ENCODE data around the gene PTDSS2.

The PTDSS2 gene

DNA sequence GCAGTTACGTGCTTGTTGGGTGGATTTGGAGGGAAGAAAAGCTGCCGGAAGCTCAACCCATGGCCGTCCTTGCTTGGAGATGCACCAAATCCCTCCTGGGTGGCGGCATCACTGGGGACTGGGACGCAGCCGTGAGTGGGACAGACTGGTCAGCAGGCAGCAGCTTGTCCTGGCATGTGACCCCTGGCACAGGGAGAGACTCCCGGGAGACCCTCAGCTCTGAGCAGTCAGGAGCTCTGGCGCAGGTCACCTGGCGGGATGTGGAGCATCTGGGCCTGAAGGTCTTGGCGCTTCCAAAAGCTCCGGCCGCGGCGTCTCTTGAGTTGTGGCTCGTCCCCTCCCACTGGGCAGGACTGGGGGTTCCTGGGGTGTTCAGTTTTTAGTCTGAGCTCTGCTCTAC lies 26.3 kb downstream of the PTDSS2 start:
- no peaks in the 10 kb centered on the region for H3K9me3 Mint-ChIP-seq
- no peak overlapping the region for H3K4me3 Mint-ChIP-seq
- H3K27me3 Mint-ChIP-seq = no peaks in the 10 kb centered on the region
- no peaks in the 10 kb centered on the region for H3K4me1 Mint-ChIP-seq
- H3K27ac Mint-ChIP-seq = peak overlapping the region in 1 of 2 donors; percentile 6
- ATAC-seq = no peak
- no peak for DNase-seq

DNA sequence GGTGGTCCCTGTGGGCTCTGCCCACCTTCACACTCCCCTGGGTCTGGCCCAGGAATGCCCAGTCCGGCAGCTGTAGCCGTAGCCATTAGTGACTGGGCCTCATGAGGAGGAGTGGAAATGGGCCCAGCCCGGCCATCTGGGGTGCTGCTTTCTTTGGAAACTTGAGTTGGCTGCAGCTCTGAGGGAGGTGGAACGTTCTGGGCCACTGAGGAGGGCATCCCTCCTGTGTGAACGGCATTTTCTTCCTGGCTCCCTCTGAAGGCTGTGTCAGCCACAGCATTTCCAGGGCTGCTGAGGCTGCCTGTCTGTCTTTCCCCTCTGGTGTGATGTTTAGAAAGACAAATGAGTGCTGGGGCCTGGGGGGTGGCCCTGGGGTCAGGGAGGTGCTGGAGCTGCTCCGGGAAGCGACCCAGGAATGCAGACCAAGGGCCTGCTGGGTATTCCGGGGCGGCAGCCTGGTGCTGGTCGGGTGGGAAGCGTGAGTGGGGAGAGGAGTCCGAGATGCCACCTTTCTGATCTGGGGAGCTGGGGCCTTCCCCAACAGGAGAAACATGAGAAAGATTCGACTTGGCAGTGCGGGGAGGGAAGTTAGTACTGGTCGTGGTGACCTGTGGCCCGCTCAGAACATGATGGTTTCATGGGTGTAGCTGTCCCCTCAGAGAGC lies 27.1 kb downstream of the PTDSS2 start:
- H3K27me3 Mint-ChIP-seq = no peaks in the 10 kb centered on the region
- no peak overlapping the region for H3K4me3 Mint-ChIP-seq
- DNase-seq (no peak), ATAC-seq (no peak)
- H3K4me1 Mint-ChIP-seq = no peaks in the 10 kb centered on the region
- no peak overlapping the region for H3K27ac Mint-ChIP-seq
- H3K9me3 Mint-ChIP-seq = no peaks in the 10 kb centered on the region

DNA sequence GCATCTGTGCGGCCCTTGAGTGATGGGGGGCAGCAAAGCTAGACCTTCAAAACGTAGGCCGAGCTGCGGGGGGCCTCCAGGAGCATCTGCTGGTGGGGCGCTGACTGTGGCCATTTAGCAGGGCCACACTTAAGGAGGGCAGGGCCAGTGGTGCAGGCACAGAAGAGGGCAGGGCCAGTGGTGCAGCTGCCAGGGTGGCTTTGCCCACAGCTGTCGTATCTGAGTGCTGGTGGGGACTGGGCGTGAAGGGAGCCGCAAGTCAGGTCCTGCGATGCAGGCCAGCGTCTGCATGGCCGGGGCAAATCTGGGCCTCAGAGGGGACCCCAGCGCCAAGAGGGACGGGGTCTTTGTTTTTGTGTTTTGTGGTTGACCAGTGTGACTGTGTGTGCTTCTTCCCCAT lies 29.2 kb downstream of the PTDSS2 start:
- Mint-ChIP-seq H3K27ac (no peak overlapping the region), H3K9me3 (no peaks in the 10 kb centered on the region), H3K4me3 (no peak overlapping the region), H3K4me1 (no peaks in the 10 kb centered on the region), H3K27me3 (no peaks in the 10 kb centered on the region)
- no peak for DNase-seq
- ATAC-seq = no peak

DNA sequence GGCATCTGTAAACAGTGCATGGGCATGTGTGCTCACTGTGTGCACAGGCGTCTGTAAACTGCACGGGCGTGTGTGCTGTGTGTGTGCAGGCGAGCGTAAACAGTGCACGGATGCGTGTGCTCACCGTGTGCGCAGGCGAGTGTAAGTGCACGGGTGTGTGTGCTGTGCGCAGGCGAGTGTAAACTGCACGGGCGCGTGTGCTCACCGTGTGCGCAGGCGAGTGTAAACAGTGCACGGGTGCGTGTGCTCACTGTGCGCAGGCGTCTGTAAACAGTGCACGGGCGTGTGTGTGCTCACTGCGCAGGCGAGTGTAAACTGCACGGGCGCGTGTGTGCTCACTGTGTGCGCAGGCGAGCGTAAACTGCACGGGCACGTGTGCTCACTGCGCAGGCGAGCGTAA lies 34.5 kb downstream of the PTDSS2 start:
- no peak for DNase-seq
- H3K27ac Mint-ChIP-seq = no peak overlapping the region
- H3K4me3 Mint-ChIP-seq = no peak overlapping the region
- no peaks in the 10 kb centered on the region for H3K27me3 Mint-ChIP-seq
- no peaks in the 10 kb centered on the region for H3K9me3 Mint-ChIP-seq
- no peaks in the 10 kb centered on the region for H3K4me1 Mint-ChIP-seq
- no peak for ATAC-seq

DNA sequence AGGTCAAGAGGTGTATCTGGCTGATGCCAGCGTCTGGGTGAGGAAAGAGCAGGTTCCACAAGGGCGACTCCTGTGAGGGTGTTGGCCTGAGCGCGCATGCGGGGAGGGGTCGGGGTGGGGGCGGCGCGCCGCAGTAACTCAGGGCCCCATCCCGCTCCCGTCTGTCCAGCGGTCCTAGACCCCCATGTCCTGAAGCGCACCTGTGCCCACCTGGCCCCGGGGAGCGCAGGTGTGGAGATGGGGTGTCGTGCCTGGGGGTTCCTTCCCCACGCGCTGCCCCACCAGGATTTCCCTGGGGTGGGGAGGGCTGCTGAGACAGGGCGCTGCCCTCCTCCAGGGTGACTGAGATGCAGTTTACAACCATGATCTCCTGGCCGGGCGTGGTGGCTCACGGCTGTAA lies 36.1 kb downstream of the PTDSS2 start:
- no peaks in the 10 kb centered on the region for H3K9me3 Mint-ChIP-seq
- no peak for DNase-seq
- ATAC-seq = peak; percentile 27

DNA sequence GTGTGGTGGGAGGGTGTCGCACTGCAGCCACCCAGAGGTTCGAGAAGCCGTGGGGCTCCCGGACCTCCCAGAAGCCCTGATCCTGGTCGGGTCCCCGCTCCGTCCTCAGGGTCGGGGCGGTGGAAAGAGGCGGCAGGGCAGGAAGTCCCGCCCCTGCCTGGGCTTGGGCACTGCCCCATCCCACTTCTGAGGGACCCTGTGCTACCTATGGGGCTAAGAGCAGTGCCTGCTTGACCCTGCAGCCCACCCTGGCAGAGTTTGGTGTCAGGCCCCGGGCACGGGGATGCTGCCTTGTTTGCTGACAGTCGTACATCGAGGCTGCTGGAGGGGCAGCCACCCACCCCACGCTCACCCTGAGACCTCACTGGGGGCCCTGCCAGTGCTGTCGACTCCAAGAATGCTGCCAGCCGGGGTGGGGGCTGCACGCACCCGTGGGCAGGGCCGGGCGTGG lies 37.5 kb downstream of the PTDSS2 start:
- no peak overlapping the region for H3K27ac Mint-ChIP-seq
- H3K4me1 Mint-ChIP-seq = no peaks in the 10 kb centered on the region
- H3K27me3 Mint-ChIP-seq = no peaks in the 10 kb centered on the region
- H3K4me3 Mint-ChIP-seq = no peak overlapping the region
- no peak for ATAC-seq
- no peaks in the 10 kb centered on the region for H3K9me3 Mint-ChIP-seq
- no peak for DNase-seq

More for the DNA sequence above, 36.1 kb downstream of the PTDSS2 start:
- H3K4me3 Mint-ChIP-seq = no peak overlapping the region
- no peaks in the 10 kb centered on the region for H3K27me3 Mint-ChIP-seq
- H3K27ac Mint-ChIP-seq = no peak overlapping the region
- no peaks in the 10 kb centered on the region for H3K4me1 Mint-ChIP-seq

DNA sequence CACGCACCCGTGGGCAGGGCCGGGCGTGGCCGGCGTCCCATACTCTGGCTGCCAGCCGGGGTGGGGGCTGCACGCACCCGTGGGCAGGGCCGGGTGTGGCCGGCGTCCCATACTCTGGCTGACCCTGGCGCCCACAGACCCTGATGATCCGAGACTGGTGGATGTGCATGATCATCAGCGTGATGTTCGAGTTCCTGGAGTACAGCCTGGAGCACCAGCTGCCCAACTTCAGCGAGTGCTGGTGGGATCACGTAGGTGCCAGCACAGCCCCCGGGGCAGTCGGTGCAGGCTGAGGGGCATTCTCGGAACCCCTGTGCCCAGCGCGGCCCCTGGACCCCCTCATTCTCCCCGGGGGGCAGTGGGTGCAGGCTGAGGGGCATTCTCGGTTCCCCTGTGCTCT lies 38.0 kb downstream of the PTDSS2 start:
- DNase-seq (no peak), ATAC-seq (peak; percentile 50)
- Mint-ChIP-seq H3K27ac (peak overlapping the region in 1 of 2 donors; percentile 82), H3K4me3 (no peak overlapping the region), H3K27me3 (no peaks in the 10 kb centered on the region), H3K4me1 (no peaks in the 10 kb centered on the region), H3K9me3 (no peaks in the 10 kb centered on the region)

DNA sequence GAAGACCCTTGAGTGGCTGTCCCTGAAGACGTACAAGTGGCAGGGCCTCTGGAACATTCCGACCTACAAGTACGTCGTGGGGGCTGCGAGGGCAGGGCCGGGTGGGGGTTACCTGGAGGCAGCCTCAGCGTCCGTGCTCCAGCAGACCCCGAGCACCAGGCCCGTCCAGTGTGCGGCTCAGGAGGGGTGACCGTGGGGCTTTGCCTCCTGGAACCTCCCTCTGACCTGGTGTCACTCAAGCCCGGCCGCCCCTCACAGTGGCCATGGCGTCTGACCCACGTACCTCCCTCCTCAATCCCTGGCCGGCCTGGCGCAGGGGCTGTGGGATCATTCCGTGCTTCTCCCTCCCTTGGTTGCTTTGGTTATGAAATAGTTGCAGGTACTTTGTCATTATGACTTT lies 38.5 kb downstream of the PTDSS2 start:
- Mint-ChIP-seq H3K27ac (peak overlapping the region in 1 of 2 donors; percentile 82), H3K4me1 (no peaks in the 10 kb centered on the region), H3K27me3 (no peaks in the 10 kb centered on the region), H3K9me3 (no peaks in the 10 kb centered on the region), H3K4me3 (peak overlapping the region in 1 of 2 donors; percentile 29)
- DNase-seq (no peak), ATAC-seq (no peak)

DNA sequence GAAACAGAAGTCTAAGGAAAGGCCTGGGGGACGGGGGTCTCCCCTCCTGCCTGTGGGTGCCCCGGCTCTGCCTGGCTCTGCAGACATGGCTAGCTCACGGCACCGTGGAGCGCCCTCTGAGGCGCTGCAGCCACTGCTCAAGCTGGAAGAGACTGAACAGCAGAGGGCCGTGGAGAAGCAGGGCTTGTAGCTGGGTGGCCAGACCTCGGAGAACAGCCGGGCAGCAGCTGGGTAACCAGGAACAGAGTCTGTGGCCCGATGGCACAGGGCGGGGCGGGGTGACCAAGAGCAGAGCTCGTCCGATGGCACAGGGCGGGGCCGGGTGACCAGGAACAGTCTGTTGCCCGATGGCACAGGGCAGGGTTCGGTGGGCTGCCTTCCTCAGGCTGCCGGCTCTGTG lies 38.9 kb downstream of the PTDSS2 start:
- Mint-ChIP-seq H3K27ac (peak overlapping the region in 1 of 2 donors; percentile 82), H3K9me3 (no peaks in the 10 kb centered on the region), H3K4me1 (no peaks in the 10 kb centered on the region), H3K4me3 (no peak overlapping the region), H3K27me3 (no peaks in the 10 kb centered on the region)
- ATAC-seq = no peak
- no peak for DNase-seq

DNA sequence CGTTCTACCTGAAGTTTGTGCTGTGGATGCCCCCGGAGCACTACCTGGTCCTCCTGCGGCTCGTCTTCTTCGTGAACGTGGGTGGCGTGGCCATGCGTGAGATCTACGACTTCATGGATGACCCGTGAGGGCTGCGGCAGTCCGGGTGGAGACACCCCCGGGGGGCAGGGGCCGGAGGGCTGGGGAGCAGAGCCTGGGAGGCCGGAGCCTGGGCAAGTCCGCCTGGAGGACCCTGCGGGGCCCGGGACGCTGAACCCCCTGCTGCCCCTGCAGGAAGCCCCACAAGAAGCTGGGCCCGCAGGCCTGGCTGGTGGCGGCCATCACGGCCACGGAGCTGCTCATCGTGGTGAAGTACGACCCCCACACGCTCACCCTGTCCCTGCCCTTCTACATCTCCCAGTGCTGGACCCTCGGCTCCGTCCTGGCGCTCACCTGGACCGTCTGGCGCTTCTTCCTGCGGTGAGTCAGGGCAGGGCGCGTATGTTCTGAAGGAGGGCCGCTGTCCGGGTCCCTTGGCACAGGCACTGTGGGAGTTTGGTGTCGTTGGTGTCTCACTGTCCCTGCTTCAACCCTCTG lies 39.6 kb downstream of the PTDSS2 start:
- Mint-ChIP-seq H3K27me3 (no peaks in the 10 kb centered on the region), H3K9me3 (no peaks in the 10 kb centered on the region), H3K4me3 (no peak overlapping the region), H3K4me1 (no peaks in the 10 kb centered on the region), H3K27ac (no peak overlapping the region)
- ATAC-seq (no peak), DNase-seq (no peak)

DNA sequence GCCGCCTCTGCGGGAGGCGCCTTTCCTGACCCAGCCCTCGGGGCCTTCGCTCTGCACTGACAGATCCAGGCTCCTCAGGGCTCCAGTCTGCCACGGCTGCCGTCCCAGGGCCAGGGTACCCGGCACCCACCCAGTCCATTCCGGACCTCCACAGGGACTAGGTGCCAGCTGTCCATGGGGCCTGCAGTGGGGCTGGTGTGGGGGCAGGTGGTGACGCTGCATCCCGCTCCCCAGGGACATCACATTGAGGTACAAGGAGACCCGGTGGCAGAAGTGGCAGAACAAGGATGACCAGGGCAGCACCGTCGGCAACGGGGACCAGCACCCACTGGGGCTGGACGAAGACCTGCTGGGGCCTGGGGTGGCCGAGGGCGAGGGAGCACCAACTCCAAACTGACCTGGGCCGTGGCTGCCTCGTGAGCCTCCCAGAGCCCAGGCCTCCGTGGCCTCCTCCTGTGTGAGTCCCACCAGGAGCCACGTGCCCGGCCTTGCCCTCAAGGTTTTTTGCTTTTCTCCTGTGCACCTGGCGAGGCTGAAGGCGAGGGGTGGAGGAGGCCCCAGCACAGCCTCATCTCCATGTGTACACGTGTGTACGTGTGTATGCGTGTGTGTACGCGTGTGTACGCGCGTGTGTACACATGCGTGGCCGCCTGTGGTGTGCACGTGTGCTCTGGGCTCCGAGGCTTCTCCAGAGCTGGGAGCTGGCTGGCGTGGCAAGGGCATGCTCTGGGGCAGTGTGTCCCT lies 40.3 kb downstream of the PTDSS2 start:
- DNase-seq (no peak), ATAC-seq (no peak)
- H3K9me3 Mint-ChIP-seq = no peaks in the 10 kb centered on the region
- no peak overlapping the region for H3K27ac Mint-ChIP-seq
- no peaks in the 10 kb centered on the region for H3K27me3 Mint-ChIP-seq
- H3K4me1 Mint-ChIP-seq = no peaks in the 10 kb centered on the region
- H3K4me3 Mint-ChIP-seq = no peak overlapping the region

DNA sequence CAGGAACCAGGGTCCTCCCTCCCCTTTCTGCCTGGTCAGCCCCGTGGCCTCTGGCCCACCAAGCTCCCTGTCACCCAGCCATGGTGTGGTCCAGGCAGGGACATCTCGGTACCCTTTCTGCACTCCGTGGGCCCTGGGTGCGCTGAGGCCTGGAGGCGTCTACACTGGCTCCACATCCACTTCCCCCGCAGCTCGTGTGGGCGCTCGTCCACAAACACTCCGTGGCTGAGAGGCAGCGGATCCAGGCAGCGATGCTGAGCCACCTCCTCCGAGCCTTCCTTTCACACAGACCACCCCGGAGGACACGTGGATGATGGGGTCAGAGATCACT lies 40.8 kb downstream of the PTDSS2 start:
- no peak overlapping the region for H3K27ac Mint-ChIP-seq
- DNase-seq (no peak), ATAC-seq (no peak)
- no peaks in the 10 kb centered on the region for H3K27me3 Mint-ChIP-seq
- no peaks in the 10 kb centered on the region for H3K4me1 Mint-ChIP-seq
- H3K9me3 Mint-ChIP-seq = no peaks in the 10 kb centered on the region
- H3K4me3 Mint-ChIP-seq = no peak overlapping the region

DNA sequence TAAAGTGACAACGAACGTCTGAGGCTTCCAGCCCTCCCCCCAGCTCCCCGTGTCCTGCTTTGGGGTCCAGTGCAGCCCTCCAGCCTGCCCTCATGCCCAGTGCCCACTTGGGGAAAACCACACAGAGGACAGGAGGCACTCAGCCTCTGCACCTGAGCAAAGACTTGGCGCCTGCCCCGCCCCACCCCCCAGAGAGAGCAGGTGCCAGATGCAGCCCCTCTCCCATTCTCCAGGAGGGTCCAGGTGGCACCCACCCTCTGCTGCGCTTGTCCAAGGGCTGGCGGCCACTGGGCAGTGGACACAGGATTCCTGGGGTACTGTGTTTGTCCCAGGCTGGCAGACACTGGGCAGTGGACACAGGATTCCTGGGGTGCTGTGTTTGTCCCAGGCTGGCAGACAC lies 41.3 kb downstream of the PTDSS2 start:
- H3K4me3 Mint-ChIP-seq = no peak overlapping the region
- H3K9me3 Mint-ChIP-seq = no peaks in the 10 kb centered on the region
- H3K4me1 Mint-ChIP-seq = no peaks in the 10 kb centered on the region
- no peak for DNase-seq
- no peak overlapping the region for H3K27ac Mint-ChIP-seq
- no peaks in the 10 kb centered on the region for H3K27me3 Mint-ChIP-seq
- no peak for ATAC-seq

DNA sequence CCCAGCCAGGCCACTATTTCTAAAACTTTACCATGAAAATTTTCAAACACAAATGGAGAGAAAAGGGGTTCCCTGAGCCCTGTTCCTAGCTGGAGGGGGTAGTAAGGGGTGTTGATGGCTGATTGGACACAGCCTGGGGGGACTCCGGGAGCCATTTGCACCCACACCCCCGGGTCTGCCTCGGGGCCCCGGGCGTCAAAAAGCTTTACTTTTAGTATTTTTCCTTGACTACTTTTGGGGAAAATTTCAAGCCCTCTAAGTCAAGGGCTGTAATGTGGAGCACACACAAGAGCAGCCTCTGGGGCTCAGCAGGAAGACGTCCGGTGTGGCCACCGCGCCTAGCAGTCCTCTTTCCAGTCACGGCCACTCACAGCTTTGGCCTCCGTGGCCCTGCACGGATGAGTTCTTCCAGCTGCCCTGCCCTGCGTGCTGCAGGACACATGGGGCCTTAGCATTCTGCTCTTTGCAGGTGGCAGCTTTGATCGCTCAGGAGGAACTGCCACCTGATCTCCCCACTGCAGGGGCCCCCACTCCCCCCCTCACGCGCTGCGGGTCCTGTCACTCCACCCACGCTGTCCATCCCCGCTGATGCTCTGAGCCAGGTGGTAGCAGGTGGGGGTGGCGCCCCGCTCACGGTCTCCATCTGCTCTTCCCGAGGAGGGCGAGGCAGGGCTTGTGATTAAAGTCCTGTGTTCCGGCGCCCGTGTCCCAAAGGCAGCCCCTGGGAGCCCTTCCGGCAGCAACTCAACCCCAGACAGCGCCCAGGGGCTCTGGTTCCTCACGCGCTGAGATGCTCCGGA lies 42.5 kb downstream of the PTDSS2 start:
- H3K4me3 Mint-ChIP-seq = no peak overlapping the region
- peaks cover 11% of the 10 kb centered on the region for H3K4me1 Mint-ChIP-seq
- ATAC-seq (no peak), DNase-seq (no peak)
- peak overlapping the region in 1 of 2 donors; percentile 67 for H3K27ac Mint-ChIP-seq
- peaks cover 0 to 5% of the 10 kb centered on the region in 2 donors for H3K9me3 Mint-ChIP-seq
- no peaks in the 10 kb centered on the region for H3K27me3 Mint-ChIP-seq

DNA sequence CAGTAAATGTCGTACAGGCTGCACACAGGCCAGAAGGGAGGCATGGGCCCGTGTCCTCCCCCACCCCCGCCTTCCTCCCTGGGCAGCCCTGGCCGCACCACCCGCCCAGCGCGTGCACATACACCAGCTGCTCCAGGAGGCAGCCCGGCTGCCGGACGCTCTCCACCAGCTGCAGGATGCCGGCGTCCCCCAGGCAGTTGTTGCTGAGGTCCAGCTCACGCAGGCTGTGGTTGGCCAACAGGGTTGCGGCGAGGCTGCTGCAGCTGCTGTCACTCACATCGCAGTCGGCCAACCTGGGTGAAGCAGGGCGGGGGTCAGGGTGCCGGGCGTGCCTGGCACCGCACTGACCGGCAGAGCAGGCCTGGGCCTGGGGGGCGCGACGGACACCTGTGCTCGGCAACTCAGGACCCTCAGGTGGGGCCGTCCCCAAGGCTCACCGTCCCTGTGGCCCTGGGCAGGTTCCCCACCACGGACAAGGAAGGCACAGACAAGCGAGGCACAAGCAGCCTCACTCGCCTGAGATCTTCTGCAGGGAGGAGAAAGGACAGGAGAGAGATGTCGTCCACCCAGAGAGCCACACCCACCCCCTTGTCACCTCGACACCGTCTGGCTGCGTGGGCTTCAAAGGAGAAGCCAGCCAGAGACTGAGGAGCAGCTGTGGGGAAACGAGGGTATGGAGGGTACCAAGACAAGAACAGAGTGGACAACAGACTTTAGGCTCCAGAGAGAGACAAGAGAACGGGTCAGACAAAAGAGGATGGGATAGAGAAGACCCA lies 44.9 kb downstream of the PTDSS2 start:
- no peak overlapping the region for H3K4me3 Mint-ChIP-seq
- H3K9me3 Mint-ChIP-seq = peaks cover 0 to 8% of the 10 kb centered on the region in 2 donors
- DNase-seq (no peak), ATAC-seq (peak; percentile 10)
- peaks cover 24% of the 10 kb centered on the region for H3K4me1 Mint-ChIP-seq
- H3K27ac Mint-ChIP-seq = no peak overlapping the region
- H3K27me3 Mint-ChIP-seq = no peaks in the 10 kb centered on the region
